GM12891 (cell line): Measurements from ENCODE around the gene NHSL1.

Experiments used
- PAX5 ChIP-seq: IDR thresholded peaks from 2 replicates; pipeline ENCODE4 v1.6.1; 2011; ENCODE audit warnings: low read length, moderate library complexity, mild to moderate bottlenecking; ENCODE audit not compliant: insufficient read depth, severe bottlenecking
- POLR2A ChIP-seq: IDR thresholded peaks from 2 replicates; pipeline ENCODE4 v1.6.1; 2011; ENCODE audit warnings: low read depth, low read length, control low read depth
- POLR2AphosphoS5 ChIP-seq: IDR thresholded peaks from 2 replicates; pipeline ENCODE4 v1.6.1; 2011; ENCODE audit warnings: low read depth, low read length, control low read depth
- POU2F2 ChIP-seq: IDR thresholded peaks from 2 replicates; pipeline ENCODE4 v1.6.1; 2011; ENCODE audit warnings: low read depth, mild to moderate bottlenecking, control low read depth, low read length, moderate library complexity
- SPI1 ChIP-seq: IDR thresholded peaks from 2 replicates; pipeline ENCODE4 v1.6.1; 2011; ENCODE audit warnings: low read depth, low read length, control low read depth
- TAF1 ChIP-seq: IDR thresholded peaks from 2 replicates; pipeline ENCODE4 v1.6.1; 2011; ENCODE audit warnings: low read depth, low read length, control low read depth

GRCh38 chr6:138529478-138529877 lies 30.2 kb upstream of the NHSL1 start:
- no peak for TF ChIP-seq POLR2A
- TF ChIP-seq POLR2AphosphoS5 = no peak
- TF ChIP-seq TAF1 = no peak
- no peak for TF ChIP-seq SPI1
- no peak for TF ChIP-seq PAX5
- no peak for TF ChIP-seq POU2F2
